Left renal cortex interstitium (tissue), 4 donors: ENCODE measurements around the gene ANKRD40CL. TPM values are rescaled to one million over a fixed set of nuclear protein-coding genes. Genes with fewer than 3 reads are reported as not detected.
"Not testable (repeated sequence)": the region's sequence is repeated elsewhere in the genome, so short reads cannot be mapped to it uniquely, and the experiment has no call there.

Experiments
- DNase-seq, 4 donors: peaks; one replicate each; pipeline ENCODE4 v3.0.0-alpha.2; 2013; ENCODE audit warnings: low read depth in 4 of 4, low spot score in 2 of 4, missing footprints in 1 of 4
- polyA plus RNA-seq, 4 donors: library from polyadenylated mRNA; unstranded; fragments of 120-200 nt; gene quantifications; one replicate each; pipeline ENCODE4 v1.2.1, GENCODE V29; 2013; ENCODE audit not compliant: insufficient read length in 4 of 4

The ANKRD40CL gene
- polyA plus RNA-seq, 4 donors: 0.17 to 0.46 (median 0.30) TPM; not detected in 1

DNA sequence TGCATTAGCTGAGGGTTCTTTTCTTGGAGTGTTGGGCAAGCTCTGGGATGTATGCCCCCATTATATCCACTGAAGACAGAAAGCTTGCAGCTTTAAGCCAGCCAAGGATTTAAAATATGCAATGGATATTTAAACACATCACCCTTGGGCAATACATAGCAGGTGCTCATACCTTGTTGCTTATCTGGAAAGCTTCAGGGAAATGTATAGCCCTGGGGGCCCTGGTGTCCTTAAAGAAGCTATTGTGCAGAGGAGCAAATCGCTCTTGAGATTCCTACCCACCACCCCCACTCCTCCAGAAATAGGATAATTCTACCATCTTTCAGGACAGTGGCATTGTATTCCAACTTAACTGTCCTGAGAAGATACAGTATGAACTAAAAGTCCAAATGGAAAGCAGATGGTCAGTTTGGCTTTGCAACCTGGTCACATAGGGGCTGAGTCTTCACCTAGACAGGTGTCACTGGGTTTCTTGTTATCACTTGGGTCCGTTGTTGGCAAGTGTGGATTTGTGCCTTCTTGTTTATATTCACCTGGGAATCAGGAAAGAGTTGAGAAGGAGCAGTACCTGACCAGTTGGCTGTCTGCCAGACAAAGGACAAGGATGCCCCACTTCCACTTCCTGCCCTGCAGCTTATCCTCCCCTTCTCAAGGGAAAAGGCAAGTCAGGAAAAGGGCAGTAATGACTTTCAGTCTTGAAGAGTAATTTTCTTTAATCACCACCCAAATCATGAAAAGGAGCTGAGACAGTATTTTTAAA lies 3.4 kb downstream of the ANKRD40CL start:
- no peak for DNase-seq

DNA sequence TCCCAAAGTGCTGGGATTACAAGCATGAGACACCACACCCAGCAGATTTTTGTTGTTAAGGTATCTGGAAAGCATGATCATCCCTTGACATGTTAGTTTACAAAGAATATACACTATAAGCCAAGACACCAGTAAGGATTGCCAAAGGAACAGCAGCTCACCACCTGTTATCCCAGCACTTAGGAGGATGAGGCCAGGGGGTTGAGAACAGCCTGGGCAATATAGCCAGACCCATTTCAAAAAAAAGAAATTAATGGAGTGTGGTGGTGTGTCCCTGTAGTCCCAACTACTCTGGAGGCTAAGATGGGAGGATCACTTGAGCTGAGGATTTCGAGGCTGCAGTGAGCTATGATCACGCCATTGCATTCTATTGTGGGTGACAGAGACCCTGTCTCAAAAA lies 5.1 kb downstream of the ANKRD40CL start:
- DNase-seq: no peak

DNA sequence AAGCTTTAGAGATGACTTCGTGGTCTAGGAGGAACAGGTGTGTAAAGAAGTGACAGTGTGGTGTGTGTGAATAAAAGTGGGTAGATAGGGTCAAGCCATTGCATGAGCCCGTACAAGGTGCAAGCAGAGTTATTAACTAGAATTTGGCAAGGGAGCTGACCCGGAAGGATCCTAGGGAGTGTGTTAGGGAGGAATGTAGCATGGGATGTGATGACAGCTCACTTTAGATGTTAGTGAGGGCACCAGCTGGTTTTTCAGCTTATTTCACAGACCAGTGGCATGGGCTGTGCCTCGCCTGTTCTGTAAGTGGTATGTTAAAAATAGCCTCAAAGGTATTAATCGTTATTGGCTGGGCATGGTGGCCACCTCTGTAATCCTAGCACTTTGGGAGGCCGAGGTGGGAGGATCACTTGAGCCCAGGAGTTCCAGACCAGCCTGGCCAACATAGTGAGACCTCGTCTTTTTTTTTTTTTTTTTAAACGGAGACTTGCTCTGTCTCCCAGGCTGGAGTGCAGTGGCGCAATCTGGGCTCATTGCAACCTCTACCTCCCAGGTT lies 8.3 kb downstream of the ANKRD40CL start:
- no peak for DNase-seq

DNA sequence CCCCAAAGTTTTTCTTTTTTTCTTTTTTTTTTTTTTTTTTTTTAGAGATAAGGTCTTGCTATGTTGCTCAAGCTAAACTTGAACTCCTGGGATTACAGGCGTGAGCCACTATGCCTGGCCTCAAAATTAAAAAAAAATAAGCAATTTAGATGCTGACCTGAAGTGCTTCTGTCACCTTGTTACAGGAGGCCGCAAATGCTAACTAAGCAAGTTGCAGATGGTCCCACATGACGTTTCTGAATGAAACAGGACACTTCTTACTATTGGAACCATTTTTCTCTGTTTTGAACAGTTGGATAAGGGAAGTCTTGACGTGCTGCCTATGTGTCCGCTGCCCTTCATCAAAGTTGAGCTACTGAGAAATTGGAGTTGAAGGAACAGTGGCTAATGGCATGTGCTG lies 8.8 kb downstream of the ANKRD40CL start:
- no peak for DNase-seq

- DNase-seq: no peak
Observed at GRCh38 chr17:50754521-50754920, 12.8 kb downstream of the ANKRD40CL start.

DNA sequence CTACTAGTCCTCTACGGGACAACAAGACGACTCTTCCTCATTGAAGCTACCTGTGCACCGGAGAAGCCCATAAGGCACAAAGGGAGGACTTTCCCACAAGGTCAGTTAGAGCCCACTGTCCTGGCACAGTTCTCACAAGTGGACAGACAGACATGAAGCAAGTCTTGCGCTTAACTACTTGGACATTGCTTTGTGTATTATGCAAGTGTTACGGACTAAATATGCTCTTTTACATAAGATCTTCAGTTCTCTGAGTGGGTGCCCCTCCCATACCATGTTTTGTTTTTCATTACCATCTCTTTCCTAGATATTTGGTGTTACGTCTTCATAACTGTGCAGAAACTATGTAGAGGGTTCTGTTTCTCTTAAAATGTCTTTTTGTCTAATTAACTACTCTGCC lies 18.1 kb downstream of the ANKRD40CL start:
- DNase-seq: no peak

GRCh38 chr17:50745631-50746030 lies 21.7 kb downstream of the ANKRD40CL start:
- no peak for DNase-seq

DNA sequence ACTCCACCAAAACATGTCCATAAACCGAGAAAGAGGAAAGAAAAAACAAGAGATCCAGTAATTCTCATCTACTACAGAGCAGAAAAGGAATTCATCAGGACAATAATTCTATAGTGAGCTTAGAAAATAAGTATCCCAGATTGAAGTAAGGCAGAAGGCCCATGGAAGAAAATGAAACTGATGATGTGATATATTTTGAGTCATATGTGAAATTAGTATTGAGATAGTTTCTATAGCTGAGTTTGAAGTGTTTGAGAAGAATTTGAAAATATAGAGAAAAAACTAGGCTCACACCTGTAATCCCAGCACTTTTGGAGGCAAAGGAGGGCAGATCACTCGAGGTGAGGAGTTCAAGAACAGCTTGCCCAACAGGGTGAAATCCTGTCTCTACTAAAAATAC lies 28.2 kb downstream of the ANKRD40CL start:
- DNase-seq: no peak

- DNase-seq: no peak
Observed at GRCh38 chr17:50737118-50737698, 30.1 kb downstream of the ANKRD40CL start.

GRCh38 chr17:50735287-50735686 lies 32.0 kb downstream of the ANKRD40CL start:
- DNase-seq: no peak

GRCh38 chr17:50731575-50732460 lies 35.5 kb downstream of the ANKRD40CL start:
- DNase-seq: no peak

DNA sequence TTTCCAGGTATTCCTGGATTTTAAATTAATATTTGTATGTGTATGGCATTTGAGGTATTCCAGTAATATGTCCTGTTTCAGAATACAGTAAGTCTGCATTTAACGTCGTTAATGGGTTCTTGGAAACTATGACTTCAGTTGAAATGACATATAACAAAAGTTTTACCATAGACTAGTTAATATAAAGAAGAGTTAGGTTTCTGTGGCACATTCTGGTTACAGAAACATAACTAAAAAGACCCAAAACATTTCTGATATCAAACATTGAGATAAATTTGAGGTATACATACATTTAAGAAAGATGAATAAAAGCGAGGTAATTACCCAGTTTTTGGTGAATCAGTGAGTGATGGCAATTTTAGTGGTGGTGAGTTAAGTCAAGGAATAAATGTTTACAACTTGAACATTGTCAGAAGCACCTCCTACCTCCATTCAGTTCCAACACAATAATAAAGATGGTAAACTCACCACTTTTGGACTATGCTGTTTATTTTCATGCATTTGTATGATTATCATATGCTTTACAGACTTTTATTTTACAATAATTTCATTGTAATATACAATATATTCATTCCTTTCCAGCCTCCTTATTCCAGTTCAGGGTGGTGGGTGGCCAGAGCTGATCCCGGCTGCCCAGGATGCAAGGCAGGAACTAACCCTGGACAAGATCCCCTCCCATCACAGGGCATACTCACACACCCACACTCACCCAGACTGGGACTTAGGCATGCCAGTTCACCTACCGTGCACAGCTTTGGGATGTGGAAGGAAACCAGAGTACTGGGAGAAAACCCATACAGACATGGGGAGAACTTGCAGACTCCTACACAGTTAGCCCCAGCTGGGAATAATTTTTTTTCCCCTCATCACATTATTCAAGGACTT lies 38.2 kb downstream of the ANKRD40CL start:
- DNase-seq: no peak

DNA sequence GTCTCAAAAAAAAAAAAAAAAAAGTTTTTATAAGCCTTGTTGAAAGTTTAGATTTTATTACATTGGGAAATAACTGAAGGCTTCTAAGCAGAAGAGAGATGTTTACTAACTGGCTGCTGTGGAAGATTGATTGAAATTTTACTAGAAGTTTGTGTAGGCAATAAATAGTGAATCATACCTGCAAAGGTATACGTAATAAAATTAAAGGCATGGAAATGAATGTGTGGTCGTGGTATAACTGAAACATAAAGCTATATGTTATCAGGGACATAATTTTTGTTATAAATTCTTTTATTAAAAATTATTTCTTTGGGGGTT lies 39.2 kb downstream of the ANKRD40CL start:
- no peak for DNase-seq

DNA sequence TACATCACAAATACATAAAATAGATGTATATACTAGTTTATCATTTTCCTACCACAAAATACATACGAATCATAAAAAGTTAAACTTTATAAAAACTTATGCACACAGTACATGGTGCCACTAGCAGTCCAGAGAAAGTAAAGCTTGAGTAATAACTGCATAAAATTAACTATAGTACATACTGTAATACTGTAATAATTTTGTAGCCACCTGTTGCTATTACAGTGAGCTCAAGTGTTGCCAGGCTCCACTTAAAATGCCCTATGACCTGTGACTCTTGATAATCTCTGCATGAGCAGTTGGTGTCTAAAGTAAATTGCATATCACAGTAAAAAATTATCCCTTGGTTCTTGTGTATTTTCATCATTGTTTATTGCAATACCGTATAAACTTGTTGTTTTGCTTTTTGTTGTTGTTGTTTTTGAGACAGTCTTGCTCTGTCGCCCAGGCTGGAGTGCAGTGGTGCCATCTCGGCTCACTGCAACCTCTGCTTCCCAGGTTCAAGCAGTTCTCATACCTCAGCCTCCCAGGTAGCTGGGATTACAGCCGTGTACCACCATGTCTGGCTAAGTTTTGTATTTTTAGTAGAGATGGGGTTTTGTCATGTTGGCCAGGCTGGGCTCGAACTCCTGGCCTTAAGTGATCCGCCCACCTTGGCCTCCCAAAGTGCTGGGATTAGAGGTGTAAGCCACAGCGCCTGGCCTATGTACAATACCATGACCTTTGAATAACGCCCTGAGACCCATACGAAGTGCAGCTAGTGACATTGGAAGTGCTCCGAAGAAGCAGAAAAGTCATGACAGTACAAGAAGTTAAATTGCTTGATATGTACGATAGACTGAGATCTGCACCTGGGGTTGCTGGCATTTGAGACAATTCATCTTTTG lies 41.3 kb downstream of the ANKRD40CL start:
- no peak for DNase-seq

GRCh38 chr17:50724622-50725021 lies 42.7 kb downstream of the ANKRD40CL start:
- not testable (repeated sequence) for DNase-seq

DNA sequence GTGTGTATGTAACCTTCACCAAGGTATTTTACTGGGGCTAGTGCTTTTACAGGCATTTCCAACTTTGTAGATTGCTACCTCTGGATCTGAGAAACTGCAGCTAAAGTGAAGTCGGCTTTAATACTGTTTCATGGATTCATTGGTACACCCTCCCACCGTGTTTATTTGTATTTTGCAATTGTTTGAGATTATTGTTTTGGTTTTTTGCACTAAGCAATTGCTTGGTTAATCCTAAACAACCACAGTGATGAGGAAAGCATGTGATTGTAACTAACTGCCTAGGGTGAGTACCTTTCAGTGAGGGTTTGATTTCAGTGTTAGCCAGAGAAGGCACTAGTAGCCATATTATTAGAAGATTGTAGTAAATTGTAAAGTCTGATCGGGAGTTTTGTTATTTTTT lies 44.6 kb downstream of the ANKRD40CL start:
- no peak for DNase-seq

DNA sequence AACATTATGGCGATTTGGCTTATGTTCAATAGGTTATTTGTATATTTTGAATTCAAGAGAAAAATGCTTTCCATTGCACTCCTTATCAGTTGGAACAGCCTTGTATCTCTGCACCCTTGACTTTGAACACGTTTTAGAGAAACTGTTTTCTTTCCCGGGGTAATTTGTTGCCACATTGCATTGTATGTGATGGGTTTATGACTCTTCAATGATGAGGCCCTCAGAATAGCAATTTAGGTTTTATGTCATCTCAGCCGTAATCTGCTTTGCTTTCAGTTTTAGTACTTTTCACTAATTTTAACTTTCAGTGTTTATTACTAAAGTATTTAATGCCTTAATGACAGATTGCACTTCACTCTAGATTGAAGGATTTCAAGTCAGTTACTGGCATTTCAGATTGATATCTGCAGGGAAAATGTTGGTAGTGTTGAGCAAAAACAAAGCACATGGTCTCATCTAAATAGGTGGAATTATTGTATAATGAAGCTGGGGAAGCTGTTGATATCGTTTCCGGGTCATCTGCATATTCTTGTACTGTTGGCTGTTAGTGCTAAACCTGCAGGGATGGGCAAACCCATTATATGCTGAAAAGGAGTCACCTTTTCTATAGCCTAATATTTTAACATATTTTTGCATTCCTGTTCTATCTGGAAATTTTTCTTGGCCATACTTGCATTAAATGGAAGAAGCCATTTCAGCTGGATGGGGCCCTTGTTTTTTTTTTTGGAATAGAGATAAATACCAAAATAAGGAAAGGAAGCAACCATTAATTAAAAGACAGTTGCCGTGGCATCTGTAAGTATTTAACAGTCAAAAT lies 45.9 kb downstream of the ANKRD40CL start:
- no peak for DNase-seq
